Endothelial cell of umbilical vein (primary cell): Measurements from ENCODE around the gene CD5L. TPM values are rescaled to one million over a fixed set of nuclear protein-coding genes. Genes with fewer than 3 reads are reported as not detected.

Experiments
- BruUV-seq: library from RNA; stranded (reverse); fragments of 400-500 nt; replicated peaks from 2 replicates; lab custom pipeline; 2021; lab: Mats Ljungman, UMichigan
- CTCF ChIA-PET: fragments of 300-600, 350-600 bp; sonication (Branson Sonifier 250); formaldehyde crosslinking; loops from one replicate; lab custom pipeline; 2021; ENCODE audit warnings: antibody characterized with exemption, inconsistent platforms; lab: Charles Lee
- POLR2A ChIA-PET: fragments of 300-600, 350-600 bp; sonication (Branson Sonifier 250); formaldehyde crosslinking; loops from one replicate; lab custom pipeline; 2021; ENCODE audit warnings: antibody characterized with exemption, inconsistent platforms; lab: Charles Lee
- DNase-seq: peaks from one replicate; pipeline ENCODE4 v3.0.0-alpha.2; 2011; ENCODE audit warnings: low read depth, low spot score
- FAIRE-seq: peaks from 2 replicates; lab custom pipeline; 2011; peaks lifted over from hg19 to GRCh38; lab: Jason Lieb, UNC
- H2AFZ ChIP-seq: 2 replicates; pipeline ENCODE4 v1.6.0; 2012; ENCODE audit warnings: low read depth, low read length, control low read depth, inconsistent platforms
- H3K27ac ChIP-seq: 2 replicates; pipeline ENCODE4 v1.5.1; 2011; ENCODE audit warnings: low read depth, mild to moderate bottlenecking, control low read depth, low read length, moderate library complexity; ENCODE audit not compliant: insufficient read depth
- H3K27me3 ChIP-seq, 2 experiments: 2 replicates each; pipeline versions ENCODE4 v1.6.0 to v1.6.1; 2011; ENCODE audit warnings: low read length in 2 of 2, mixed read lengths in 1 of 2; ENCODE audit not compliant: control insufficient read depth in 2 of 2, insufficient read depth in 2 of 2
- H3K36me3 ChIP-seq, 2 experiments: 2 replicates in 1 of 2; 3 replicates in 1 of 2; pipeline ENCODE4 v1.5.1; 2011; ENCODE audit warnings: low read length in 2 of 2, mild to moderate bottlenecking in 1 of 2, moderate library complexity in 1 of 2; ENCODE audit not compliant: control insufficient read depth in 2 of 2, insufficient read depth in 2 of 2; ENCODE audit errors: extremely low read depth in 1 of 2
- H3K4me1 ChIP-seq: 3 replicates; pipeline ENCODE4 v1.5.1; 2011; ENCODE audit warnings: mild to moderate bottlenecking, low read length; ENCODE audit not compliant: control insufficient read depth, insufficient read depth; ENCODE audit errors: extremely low read depth
- H3K4me2 ChIP-seq: 2 replicates; pipeline ENCODE4 v1.6.1; 2011; ENCODE audit warnings: low read length, control low read depth, mixed read lengths; ENCODE audit not compliant: insufficient read depth
- H3K4me3 ChIP-seq, 3 experiments: fragments of 200-600 bp in 1 of 3; sonication (generic), shearing (Covaris generic) in 1 of 3; replicated peaks in 1 of 3; 2 replicates each; pipeline ENCODE4 v1.5.1; 2011 to 2016; ENCODE audit warnings: control low read depth in 3 of 3, low read length in 3 of 3, mild to moderate bottlenecking in 2 of 3, inconsistent platforms in 1 of 3, low read depth in 1 of 3, moderate library complexity in 1 of 3; ENCODE audit not compliant: insufficient read depth in 1 of 3
- H3K79me2 ChIP-seq: 2 replicates; pipeline ENCODE4 v1.6.0; 2012; ENCODE audit warnings: low read length, inconsistent platforms; ENCODE audit not compliant: control insufficient read depth, insufficient read depth
- H3K9ac ChIP-seq: replicated peaks from 2 replicates; pipeline ENCODE3; 2011; ENCODE audit warnings: low read length, control low read depth; ENCODE audit not compliant: insufficient read depth; ENCODE audit errors: extremely low read depth
- H3K9me1 ChIP-seq: replicated peaks from 3 replicates; pipeline ENCODE4 v1.6.0; 2011; ENCODE audit warnings: mild to moderate bottlenecking, low read length; ENCODE audit not compliant: control insufficient read depth, insufficient read depth; ENCODE audit errors: extremely low read depth
- H3K9me3 ChIP-seq: replicated peaks from 2 replicates; pipeline ENCODE4 v1.5.1; 2012; ENCODE audit warnings: low read length, inconsistent platforms; ENCODE audit not compliant: control insufficient read depth, insufficient read depth
- H4K20me1 ChIP-seq: replicated peaks from 2 replicates; pipeline ENCODE3; 2011; ENCODE audit warnings: mild to moderate bottlenecking, low read length; ENCODE audit not compliant: control insufficient read depth, insufficient read depth; ENCODE audit errors: extremely low read depth
- EZH2 ChIP-seq: IDR thresholded peaks from 2 replicates; pipeline ENCODE4 v1.6.1; 2012; ENCODE audit warnings: borderline replicate concordance, low read depth, mild to moderate bottlenecking, moderate library complexity, low read length, inconsistent platforms; ENCODE audit not compliant: severe bottlenecking
- FOS ChIP-seq: IDR thresholded peaks from 2 replicates; pipeline ENCODE4 v1.6.1; 2011; ENCODE audit warnings: mild to moderate bottlenecking, low read length, moderate library complexity, borderline replicate concordance; ENCODE audit not compliant: insufficient read depth
- GATA2 ChIP-seq: IDR thresholded peaks from 2 replicates; pipeline ENCODE4 v1.7.0; 2011; ENCODE audit warnings: low read depth, mild to moderate bottlenecking, moderate library complexity, mixed read lengths, low read length; ENCODE audit not compliant: insufficient read length, insufficient read depth
- JUN ChIP-seq: IDR thresholded peaks from 2 replicates; pipeline ENCODE4 v1.6.1; 2011; ENCODE audit warnings: borderline replicate concordance, low read depth; ENCODE audit not compliant: insufficient read length, insufficient read depth
- MAX ChIP-seq: IDR thresholded peaks from 2 replicates; pipeline ENCODE4 v1.6.1; 2011; ENCODE audit not compliant: insufficient read depth, insufficient read length
- MYC ChIP-seq: IDR thresholded peaks from one replicate; pipeline ENCODE4 v1.6.1; 2011; ENCODE audit warnings: mild to moderate bottlenecking, low read depth, low read length
- POLR2A ChIP-seq: IDR thresholded peaks from 2 replicates; pipeline ENCODE4 v1.6.1; 2012; ENCODE audit warnings: low read depth, mild to moderate bottlenecking, control low read depth, low read length
- POLR2AphosphoS5 ChIP-seq: IDR thresholded peaks from 2 replicates; pipeline ENCODE4 v1.6.1; 2012; ENCODE audit warnings: low read depth, mild to moderate bottlenecking, control low read depth, low read length, moderate library complexity; ENCODE audit not compliant: insufficient read depth
- dilution Hi-C: fragments of 300-500 bp; cut with MboI; formaldehyde crosslinking; loops from one replicate; pipeline ENCODE4 v1.15.0; 2019; ENCODE audit warnings: low sequenced_read_pairs; ENCODE audit not compliant: extremely low pct_ligation_motif_present
- intact Hi-C: fragments of 100-400 bp; cut with micrococcal nuclease; formaldehyde crosslinking; loops from one replicate; pipeline ENCODE4 v1.10.0; 2022
- polyA plus RNA-seq, 4 experiments: library from polyadenylated mRNA; depleted of rRNA in 3 of 4; stranded (reverse) in 3 of 4; unstranded in 1 of 4; fragments of >200 nt; gene quantifications; 2 replicates each; pipeline versions ENCODE4 v1.2.1 to v1.2.3, GENCODE V29; 2011 to 2012; ENCODE audit warnings: missing spikeins in 1 of 4
- total RNA-seq: library from RNA; stranded (reverse); gene quantifications from 2 replicates; pipeline ENCODE4 v1.2.3, GENCODE V29; 2021
- TF ChIP-seq, protein P1 (sequence below), 2 donors: IDR thresholded peaks; 1 replicate in 1 of 2; 2 replicates in 1 of 2; pipeline ENCODE4 v1.5.1; 2011; ENCODE audit warnings: low read length in 2 of 2, mild to moderate bottlenecking in 2 of 2, moderate library complexity in 2 of 2, control low read depth in 1 of 2, inconsistent platforms in 1 of 2, low read depth in 1 of 2; ENCODE audit not compliant: insufficient read depth in 1 of 2; ENCODE audit errors: extremely low read depth in 1 of 2

CD5L gene
- total and polyA plus RNA-seq, 2 donors (not counting 3 experiments of a cell fraction or from before 2014, with no cell fraction given) = not detected

- POLR2A ChIA-PET = no interaction called here
- Histone ChIP-seq H3K27ac (no peak overlapping the region), H3K9me1 (no peaks in the 10 kb centered on the region), H4K20me1 (no peaks in the 10 kb centered on the region), H2AFZ (no peak overlapping the region), H3K4me3 (no peak overlapping the region), H3K79me2 (no peaks in the 10 kb centered on the region), H3K4me1 (no peaks in the 10 kb centered on the region), H3K36me3 (no peaks in the 10 kb centered on the region), H3K9ac (no peak overlapping the region), H3K27me3 (no peaks in the 10 kb centered on the region), H3K9me3 (no peaks in the 10 kb centered on the region), H3K4me2 (no peak overlapping the region)
- DNase-seq = no peak
- FAIRE-seq = no peak
- TF ChIP-seq FOS (no peak), MYC (no peak), MAX (no peak), POLR2AphosphoS5 (no peak), EZH2 (no peak), JUN (no peak), POLR2A (no peak), GATA2 (no peak)
- TF ChIP-seq, protein P1, sequence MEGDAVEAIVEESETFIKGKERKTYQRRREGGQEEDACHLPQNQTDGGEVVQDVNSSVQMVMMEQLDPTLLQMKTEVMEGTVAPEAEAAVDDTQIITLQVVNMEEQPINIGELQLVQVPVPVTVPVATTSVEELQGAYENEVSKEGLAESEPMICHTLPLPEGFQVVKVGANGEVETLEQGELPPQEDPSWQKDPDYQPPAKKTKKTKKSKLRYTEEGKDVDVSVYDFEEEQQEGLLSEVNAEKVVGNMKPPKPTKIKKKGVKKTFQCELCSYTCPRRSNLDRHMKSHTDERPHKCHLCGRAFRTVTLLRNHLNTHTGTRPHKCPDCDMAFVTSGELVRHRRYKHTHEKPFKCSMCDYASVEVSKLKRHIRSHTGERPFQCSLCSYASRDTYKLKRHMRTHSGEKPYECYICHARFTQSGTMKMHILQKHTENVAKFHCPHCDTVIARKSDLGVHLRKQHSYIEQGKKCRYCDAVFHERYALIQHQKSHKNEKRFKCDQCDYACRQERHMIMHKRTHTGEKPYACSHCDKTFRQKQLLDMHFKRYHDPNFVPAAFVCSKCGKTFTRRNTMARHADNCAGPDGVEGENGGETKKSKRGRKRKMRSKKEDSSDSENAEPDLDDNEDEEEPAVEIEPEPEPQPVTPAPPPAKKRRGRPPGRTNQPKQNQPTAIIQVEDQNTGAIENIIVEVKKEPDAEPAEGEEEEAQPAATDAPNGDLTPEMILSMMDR (IDR thresholded peaks at IDR 0.05; ENCODE audit: extremely low read depth in 1 of 2, insufficient read depth in 1 of 2, low read depth in 1 of 2, low read length in 2 of 2) = no peak
- intact Hi-C loops = no loop called here
- dilution Hi-C loops = no loop called here
- no TSS peak for BruUV-seq
- CTCF ChIA-PET = no interaction called here
Measured at GRCh38 chr1:157806431-157807149, 35.0 kb downstream of the CD5L start.
